ENCODE data around the gene CCAR1.
"Not testable (repeated sequence)": the region's sequence is repeated elsewhere in the genome, so short reads cannot be mapped to it uniquely, and the experiment has no call there.

CCAR1 gene

DNA sequence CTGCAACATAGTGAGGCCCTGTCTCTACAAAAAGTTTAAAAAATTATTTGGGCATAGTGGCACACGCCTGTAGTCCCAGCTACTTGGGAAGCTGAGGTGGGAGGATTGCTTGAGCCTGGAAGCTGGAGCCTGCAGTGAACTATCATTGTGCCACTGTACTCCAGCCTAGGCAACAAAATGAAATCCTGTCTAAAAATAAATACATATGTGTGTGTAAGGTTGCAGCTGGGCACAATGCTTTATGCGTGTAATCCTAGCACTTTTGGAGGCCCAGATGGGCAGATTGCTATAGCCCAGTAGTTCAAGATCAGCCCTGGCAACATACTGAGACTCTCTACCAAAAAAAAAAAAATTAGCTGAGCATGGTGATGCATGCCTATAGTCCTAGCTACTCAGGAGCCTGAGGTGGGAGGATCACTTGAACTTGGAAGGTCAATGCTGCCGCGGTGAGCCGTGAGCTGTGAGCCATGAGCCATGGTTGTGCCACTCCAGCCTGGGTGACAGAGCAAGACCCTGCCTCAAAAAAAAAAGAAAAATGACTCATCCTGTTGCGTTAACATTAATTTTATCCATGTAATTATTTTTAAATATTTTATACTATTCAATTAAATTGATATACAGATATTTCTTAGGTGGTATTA lies 38.3 kb downstream of the CCAR1 start:
- DNase-seq (ENCODE audit: low read depth), result no peak

DNA sequence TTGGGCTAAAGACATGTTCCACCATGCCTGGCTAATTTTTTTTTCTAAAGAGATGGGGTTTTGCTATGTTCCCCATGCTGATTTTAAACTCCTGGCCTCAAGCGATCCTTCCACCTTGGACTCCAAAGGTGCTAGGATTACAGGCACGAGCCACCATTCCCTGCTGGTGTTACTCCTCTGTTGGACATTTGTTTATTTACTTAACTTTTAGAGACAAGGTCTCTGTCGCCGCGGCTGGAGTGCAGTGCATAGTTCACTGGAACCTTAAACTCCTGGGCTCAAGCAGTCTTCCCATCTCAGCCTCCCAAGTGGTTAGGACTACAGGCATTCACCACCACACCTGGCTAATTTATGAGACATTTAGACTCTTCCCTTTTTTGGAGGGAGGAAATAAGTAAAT lies 38.9 kb downstream of the CCAR1 start:
- no peak for DNase-seq (ENCODE audit: low read depth)

DNA sequence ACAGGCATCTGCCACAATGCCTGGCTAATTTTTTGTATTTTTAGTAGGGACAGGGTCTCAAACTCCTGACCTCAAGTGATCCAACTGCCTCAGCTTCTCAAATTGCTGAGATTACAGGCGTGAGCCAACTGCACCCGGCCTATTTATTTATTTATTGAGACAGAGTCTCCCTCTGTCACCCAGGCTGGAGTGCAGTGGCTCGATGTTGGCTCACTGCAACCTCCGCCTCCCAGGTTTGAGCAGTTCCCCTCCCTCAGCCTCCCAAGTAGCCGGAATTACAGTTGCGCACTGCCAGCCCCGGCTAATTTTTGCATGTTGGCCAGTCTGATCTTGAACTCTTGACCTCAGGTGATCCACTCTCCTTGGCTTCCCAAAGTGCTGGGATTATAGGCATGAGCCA lies 46.4 kb downstream of the CCAR1 start:
- DNase-seq (ENCODE audit: low read depth), result not testable (repeated sequence)

DNA sequence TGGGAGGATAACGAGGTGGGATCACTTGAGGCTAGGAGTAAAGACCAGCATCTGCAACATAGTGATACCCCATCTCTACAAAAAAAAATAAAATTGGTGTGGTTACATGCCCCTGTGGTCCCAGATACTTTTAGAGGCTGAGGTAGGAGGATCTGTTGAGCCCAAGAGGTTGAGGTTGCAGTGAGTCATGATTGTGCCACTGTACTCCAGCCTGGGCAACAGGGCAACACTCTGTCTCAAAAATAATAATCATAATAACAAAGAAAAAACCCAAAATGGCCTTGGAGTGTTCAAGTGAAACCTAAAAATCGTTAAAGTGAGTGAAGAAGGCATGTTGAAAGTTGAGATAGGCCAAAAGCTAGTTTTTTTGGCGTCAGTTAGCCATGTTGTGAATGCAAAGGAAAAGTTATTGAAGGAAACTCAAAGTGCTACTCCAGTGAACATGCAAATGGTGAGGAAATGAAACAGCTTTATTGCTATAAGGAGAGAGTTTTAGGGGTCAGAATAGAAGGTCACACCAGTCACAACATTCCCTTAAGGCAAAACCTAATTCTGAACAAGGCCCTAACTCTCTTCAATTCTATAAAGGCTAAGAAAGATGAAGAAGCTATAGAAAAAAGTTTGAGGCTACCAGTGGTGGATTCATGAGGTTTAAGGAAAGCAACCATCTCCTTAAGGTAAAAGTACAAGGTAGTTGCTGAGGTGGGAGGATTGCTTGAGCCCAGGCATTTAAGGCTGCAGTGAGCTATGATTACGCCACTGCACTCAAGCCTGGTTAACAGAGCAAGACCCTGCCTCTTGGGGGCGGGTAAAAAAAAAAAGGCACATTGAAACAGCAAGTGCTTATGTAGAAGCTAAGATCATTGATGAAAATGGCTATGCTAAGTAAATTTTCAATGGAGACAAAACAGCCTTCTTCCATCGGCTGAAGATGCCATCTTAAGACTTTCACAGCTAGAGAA lies 60.9 kb downstream of the CCAR1 start:
- no peak for DNase-seq (ENCODE audit: low read depth)

DNA sequence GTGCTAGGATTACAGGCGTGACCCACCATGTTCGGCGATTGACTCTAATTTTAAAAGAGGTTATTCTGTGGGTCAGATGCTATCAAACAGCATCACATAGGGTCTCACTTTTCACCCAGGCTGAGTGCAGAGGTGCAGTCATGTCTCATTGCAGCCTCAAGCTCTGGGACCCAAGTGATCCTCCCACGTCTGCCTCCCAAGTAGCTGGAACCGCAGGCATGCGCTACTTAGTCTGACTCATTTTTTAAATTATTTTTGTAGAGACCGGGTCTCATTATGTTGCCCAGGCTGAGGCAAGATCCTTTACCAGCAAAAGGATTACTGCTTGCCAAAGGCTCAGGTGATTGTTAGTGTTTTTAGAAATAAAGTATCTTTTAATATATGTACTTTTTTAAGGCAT lies 63.4 kb downstream of the CCAR1 start:
- DNase-seq (ENCODE audit: low read depth), result no peak

DNA sequence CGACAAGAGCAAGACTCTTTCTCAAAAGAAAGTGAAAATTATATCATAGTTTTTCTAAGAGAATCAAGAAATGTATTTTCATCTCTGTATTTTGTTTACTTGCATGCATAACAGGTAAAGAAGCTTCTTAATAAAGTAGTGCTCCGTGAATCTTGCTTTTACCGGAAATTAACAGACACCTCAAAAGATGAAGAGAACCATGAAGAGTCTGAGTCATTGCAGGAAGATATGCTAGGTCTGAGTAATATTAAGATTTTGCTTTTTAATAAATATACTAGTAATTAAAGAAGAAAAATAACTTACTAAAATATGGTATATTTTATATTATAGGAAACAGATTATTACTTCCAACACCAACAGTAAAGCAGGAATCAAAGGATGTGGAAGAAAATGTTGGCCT lies 66.8 kb downstream of the CCAR1 start:
- no peak for DNase-seq (ENCODE audit: low read depth)

DNA sequence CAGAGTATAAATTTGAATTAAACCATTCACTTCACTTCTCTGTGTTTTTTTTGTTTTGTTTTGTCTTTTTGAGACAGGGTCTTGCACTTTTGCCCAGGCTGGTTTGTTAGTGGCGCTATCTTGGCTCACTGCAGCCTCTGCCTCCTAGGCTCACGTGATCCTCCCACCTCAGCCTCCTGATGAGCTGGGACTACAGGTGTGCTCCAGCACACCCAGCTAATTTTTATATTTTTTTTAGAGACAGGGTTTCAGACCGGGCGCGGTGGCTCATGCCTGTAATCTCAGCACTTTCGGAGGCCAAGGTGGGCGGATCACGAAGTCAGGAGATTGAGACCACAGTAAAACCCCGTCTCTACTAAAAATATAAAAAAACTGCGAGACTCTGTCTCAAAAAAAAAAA lies 69.4 kb downstream of the CCAR1 start:
- no peak for DNase-seq (ENCODE audit: low read depth)

DNA sequence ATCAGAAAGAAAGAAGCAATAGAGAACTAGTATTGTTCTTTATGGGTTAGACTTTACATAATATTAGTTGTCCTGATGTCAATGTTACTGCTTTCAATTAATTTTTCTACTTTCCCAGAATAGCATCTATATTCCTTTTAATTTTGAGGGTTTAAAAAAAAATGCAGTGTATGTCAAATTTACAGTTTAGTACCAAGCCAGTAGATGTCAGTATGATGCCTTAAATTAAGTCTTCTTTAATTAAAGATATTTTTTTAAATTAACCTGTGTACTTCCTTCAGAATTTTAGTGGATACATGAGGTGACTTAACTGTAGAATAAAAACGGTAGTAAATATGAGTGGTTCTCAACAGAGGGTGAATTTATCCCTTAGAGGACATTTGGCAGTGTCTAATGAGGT lies 71.1 kb downstream of the CCAR1 start:
- peak; percentile 4 for DNase-seq (ENCODE audit: low read depth)

DNA sequence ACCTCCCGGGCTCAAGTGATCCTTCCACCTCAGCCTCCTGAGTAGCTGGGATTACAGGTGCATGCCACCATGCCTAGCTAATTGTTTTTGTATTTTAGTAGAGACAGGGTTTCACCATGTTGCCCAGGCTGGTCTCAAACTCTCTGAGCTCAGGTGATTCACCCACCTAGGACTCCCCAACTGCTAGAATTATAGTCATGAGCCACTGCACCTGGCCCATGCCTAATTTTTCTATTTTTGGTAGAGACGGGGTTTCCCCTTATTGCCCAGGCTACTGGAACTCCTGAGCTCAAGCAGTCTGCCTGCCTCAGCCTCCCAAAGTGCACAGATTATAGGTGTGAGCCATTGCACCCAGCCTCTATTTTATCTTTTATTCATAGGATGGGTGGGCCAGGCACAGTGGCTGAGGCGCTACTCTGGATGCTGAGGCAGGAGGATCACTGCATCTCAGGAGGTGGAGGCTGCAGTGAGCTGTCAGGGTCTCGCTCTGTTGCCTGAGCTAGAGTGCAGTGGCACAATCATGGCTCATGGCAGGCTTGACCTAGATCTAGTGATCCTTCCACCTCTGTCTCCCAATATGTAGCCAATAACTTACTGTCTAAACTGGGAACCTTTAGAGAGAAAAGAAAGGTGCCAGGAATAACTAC lies 75.0 kb downstream of the CCAR1 start:
- DNase-seq (ENCODE audit: low read depth), result no peak

DNA sequence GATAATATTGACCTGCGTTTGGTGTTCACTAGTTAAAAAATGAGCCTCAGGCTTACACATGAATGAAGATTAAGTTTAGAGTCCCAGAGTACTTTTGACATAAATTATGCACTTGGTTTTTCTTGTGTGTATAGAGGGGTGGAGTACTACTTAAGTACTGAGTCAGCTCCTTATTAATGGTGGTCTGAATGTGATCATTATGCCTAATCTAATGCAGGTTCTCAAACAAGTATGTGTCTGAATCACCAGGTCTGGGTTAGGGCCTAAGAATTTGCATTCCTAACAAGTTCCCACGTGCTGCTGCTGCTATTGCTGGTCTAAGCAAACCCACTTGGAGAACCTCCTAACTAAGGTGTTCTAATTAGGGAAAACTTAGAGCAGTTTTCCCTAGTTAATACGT lies 75.6 kb downstream of the CCAR1 start:
- no peak for DNase-seq (ENCODE audit: low read depth)

DNA sequence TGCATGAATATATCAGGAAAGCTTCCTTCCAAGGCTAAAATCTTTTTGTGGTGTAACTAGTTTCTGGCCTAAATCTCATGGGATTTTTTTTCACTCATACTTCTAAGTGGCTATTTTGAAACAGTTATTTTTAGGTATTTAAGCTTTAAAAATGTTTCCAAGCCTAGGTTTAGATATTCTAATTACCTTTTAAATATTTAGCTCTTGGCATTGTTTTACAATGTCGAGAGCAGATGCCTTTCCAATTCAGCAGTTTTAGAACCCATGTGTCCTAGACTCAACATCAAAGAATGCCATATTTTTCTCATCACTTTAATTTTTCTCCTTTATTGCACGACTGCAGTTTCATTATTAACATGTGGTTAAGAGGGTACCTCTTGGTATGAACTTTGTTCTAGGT lies 79.2 kb downstream of the CCAR1 start:
- no peak for DNase-seq (ENCODE audit: low read depth)

DNA sequence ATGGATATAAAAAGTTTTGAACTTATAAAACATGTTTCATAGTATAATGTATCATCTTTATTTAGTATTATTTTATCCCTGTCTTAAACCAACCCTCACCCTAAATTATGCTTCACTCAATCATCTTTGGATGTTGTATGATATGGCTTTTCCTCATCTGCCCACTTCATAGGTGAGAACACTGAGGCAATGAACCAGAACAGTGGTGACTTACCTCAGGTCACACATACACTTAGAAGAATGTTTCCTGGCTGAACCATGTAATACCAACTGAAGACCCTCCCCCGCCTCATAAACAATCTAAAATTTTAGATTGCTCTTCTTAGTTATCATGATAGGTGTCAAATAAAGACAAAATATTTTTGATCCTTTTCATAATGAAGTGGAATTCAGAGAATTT lies 83.7 kb downstream of the CCAR1 start:
- DNase-seq (ENCODE audit: low read depth), result no peak

DNA sequence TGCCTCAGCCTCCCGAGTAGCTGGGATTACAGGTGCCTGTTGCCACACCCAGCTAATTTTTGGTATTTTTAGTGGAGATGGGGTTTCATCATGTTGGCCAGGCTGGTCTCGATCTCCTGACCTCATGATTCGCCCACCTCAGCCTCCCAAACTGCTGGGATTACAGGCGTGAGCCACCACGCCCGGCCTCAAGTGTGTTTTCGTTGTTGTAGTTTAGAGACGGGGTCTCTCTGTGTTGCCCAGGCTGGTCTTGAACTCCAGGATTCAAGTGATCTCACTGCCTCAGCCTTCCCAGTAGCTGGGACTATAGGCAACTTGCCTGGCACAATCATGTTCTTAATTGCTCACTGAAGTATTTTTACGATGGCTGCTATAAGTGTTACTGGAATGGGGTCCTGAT lies 89.8 kb downstream of the CCAR1 start:
- not testable (repeated sequence) for DNase-seq (ENCODE audit: low read depth)

DNA sequence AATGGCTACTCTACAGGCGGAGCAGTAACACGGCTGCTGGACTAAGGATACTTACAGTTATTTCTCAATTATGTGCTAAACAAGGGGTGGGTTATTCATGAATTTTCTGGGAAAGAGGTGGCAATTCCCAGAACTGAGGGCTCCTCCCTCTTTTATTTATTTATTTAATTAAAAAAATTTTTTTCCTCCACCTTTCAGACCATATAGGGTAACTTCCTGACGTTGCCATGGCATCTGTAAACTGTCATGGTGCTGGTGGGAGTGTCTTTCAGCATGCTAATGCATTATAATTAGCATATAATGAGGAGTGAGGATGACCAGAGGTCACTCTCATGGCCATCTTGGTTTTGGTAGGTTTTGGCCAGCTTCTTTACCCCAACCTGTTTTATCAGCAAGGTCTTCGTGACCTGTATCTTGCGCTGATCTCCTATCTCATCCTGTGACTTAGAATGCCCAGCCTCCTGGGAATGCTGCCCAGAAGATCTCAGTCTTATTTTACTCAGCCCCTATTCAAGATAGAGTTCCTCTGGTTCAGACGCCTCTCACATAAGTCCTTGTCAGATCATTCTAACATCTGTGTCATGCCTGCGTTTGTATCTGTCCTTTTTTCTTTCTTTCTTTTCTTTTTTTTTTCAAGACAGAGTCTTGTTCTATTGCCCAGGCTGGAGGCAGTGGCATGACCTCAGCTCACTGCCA lies 90.4 kb downstream of the CCAR1 start:
- DNase-seq (ENCODE audit: low read depth), result no peak

DNA sequence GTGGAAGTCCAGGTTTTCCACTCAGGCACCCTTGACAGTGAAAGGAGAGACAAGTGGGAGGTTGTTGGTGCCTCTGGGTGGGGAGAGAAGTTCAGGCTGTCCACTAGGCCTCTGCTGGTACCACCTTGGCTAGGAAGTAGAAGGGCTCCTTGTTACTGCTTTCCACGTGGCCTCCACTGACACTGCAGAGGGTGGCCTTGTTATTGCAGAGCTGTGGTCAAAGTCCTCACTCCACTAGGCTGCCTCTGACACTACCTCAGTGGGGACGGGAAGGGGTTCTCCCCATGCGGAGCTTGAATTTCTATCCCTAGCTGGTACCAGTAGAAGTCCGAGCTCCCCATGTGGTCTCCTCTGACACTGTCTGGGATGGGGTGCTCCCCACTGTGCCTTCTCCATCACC lies 91.4 kb downstream of the CCAR1 start:
- no peak for DNase-seq (ENCODE audit: low read depth)

DNA sequence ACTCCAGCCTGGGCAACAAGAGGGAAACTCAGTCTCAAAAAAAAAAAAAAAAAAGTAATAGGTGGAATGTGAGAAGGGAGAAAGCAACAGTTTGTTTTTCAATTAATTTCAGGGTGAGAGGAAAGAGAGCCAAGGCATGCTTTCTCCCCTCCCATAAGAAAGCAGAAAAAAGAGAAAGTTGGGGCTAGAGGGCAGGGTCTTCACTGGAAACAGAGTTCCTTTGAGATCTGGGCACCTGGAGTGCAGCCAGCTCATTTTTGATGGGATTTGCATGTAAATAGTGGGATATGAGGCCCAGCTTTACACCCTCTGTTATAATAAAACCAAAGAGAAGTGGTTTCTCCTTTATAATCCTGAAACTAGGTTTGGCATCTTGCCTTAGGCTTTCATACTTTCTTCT lies 92.5 kb downstream of the CCAR1 start:
- DNase-seq (ENCODE audit: low read depth), result no peak

DNA sequence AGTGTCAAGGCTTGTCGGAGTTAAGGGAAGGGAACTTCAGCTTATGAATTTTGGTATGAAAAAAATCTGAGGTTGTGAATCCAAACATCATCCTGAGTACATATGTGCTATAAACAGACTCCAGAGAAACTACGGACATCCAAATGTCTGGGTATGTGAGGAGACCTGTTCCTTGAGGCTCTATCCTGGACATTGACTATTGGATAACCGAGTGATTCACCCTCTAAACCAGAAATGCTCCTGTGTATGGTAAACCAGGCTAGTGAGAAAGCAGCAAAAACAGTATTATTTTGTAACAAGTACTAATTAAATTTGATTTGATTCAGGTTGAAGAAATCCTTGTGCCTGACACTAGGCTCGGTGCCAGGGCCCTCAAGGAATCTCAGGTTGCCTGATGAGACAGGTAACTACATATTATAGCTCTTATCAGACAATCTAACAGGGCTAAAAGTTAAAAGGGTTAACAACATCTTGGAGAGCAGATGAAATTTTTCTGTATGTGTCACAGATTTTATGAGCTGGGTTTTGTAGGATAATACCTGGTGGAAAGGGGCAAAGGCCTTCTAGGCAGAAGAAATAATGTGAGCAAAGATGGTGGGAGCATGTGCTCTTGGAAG lies 95.9 kb downstream of the CCAR1 start:
- DNase-seq (ENCODE audit: low read depth), result no peak

DNA sequence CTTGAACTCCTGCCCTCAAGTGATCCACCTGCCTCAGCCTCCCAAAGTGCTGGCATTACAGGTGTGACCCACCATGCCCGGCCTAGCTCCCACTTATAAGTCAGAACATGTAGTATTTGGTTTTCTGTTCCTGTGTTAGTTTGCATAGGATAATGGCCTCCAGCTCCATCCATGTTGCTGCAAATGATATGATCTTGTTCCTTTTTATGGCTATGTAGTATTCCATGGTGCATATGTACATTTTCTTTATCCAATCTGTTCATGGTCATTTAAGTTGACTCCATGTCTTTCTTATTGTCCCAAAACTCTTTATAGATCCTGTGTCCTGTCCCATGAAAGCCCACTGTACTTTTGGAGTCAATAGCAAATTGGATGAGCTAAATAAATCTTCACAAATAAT lies 99.3 kb downstream of the CCAR1 start:
- DNase-seq (ENCODE audit: low read depth), result not testable (repeated sequence)

DNA sequence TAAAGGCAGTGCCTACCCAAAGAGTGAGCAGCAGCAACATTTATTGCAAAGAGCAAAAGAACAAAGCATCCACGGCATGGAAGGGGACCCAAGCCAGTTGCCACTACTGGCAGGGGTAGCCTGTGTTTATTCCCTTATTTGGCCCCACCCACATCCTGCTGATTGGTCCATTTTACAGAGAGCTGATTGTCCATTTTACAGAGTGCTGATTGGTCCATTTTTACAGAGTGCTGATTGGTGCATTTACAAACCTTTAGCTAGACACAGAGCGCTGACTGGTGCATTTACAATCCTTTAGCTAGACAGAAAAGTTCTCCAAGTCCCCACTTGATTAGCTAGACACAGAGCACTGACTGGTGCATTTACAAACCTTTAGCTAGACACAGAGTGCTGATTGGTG lies 101.6 kb downstream of the CCAR1 start:
- not testable (repeated sequence) for DNase-seq (ENCODE audit: low read depth)

DNA sequence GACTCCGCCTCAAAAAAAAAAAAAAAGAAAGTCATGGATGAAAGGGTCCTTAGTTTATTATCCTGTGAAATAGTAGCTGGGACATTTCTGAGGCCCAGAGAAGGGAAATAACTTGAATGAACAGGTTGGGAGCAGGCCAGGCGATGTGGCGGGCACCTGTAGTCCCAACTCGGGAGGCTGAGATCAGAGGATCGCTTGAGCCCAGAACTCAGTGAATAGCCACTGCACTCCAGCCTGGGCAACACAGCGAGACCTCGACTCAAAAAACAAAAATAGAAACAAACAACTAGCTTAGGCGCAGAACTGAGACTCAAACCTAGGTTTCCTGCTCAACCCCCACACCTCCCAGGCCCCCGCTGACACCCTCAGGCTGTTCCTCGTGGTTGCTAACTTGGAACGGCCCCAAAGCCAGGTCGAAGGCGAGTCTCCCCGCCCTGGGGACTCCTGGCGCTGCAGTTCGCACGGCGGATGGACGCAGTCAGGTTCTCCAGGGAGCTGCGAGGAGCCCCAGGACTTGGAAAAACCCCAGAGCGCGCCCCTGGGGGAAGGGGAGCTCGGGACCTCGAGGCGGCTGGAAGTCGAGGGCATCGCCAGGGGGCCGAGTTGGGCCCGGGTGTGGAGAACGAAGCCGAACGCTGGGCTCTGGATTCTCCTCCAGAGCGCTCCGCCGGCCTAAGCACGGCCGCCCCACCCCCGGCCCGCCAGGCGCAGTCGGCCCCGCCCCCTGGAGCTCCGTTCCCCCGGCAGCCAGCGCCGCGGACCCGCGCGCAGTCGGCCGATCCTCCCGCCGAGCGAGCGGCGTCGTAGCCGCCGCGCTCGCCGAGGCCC lies 105.9 kb downstream of the CCAR1 start, which contains the start of gene STOX1:
Gene STOX1, plus strand, starts transcription at position 768 of the 828 bp plus-strand sequence. CDS start 93 bp downstream, outside the sequence.
- peak; percentile 16 for DNase-seq (ENCODE audit: low read depth)

DNA sequence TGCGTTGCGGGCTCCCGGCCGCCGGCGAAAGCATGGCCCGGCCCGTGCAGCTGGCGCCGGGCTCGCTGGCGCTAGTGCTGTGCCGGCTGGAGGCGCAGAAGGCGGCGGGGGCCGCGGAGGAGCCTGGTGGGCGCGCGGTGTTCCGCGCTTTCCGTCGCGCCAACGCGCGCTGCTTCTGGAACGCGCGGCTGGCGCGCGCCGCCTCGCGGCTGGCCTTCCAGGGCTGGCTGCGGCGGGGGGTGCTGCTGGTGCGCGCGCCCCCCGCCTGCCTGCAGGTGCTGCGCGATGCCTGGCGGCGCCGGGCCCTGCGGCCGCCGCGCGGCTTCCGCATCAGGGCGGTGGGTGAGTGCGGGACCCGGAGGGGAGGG lies 106.5 kb downstream of the CCAR1 start:
- not testable (repeated sequence) for DNase-seq (ENCODE audit: low read depth)
